Cardiac fibroblast (primary cell): Measurements from ENCODE around the gene DDX20.

Experiments
- DNase-seq, 2 donors: peaks; one replicate each; pipeline versions ENCODE4 v3.0.0 to v3.0.0-alpha.2; 2010; ENCODE audit warnings: low read depth in 2 of 2
- H3K4me3 ChIP-seq, 2 donors: replicated peaks in 1 of 2; 1 replicate in 1 of 2; 2 replicates in 1 of 2; pipeline ENCODE4 v1.5.1; 2011; ENCODE audit warnings: low read depth in 2 of 2, low read length in 2 of 2, mild to moderate bottlenecking in 2 of 2, moderate library complexity in 1 of 2
- TF ChIP-seq, protein P1 (sequence below): IDR thresholded peaks from one replicate; pipeline ENCODE4 v1.5.1; 2011; ENCODE audit warnings: low read depth, mild to moderate bottlenecking, low read length, inconsistent platforms

Gene DDX20

DNA sequence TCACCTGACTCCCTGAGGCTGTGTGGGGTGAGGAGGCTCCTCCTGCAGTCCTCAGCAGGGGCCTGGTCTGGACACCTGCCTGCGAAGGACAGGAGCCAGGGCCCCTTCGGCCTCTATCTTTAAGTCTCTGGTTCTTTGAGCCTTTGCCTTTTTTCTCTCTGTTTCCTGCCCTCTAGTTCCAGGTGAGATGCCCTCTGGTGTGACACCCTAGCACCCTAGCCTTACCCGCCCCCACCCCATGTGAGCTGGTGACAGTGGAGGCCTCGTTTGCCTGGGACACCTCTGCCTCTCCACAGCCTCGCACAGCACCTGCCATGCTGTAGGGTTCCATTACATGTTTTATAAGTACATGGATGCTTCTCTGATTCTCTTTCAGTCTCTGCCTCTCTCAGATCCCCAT is 47.3 kb downstream of the DDX20 start:
- TF ChIP-seq, protein P1, sequence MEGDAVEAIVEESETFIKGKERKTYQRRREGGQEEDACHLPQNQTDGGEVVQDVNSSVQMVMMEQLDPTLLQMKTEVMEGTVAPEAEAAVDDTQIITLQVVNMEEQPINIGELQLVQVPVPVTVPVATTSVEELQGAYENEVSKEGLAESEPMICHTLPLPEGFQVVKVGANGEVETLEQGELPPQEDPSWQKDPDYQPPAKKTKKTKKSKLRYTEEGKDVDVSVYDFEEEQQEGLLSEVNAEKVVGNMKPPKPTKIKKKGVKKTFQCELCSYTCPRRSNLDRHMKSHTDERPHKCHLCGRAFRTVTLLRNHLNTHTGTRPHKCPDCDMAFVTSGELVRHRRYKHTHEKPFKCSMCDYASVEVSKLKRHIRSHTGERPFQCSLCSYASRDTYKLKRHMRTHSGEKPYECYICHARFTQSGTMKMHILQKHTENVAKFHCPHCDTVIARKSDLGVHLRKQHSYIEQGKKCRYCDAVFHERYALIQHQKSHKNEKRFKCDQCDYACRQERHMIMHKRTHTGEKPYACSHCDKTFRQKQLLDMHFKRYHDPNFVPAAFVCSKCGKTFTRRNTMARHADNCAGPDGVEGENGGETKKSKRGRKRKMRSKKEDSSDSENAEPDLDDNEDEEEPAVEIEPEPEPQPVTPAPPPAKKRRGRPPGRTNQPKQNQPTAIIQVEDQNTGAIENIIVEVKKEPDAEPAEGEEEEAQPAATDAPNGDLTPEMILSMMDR, result no peak
- no peak overlapping the region for H3K4me3 ChIP-seq
- no peak for DNase-seq

- TF ChIP-seq, protein P1, result no peak
- no peak for DNase-seq
These were observed 48.2 kb downstream of the DDX20 start for GRCh38 chr1:111803951-111804350.

DNA sequence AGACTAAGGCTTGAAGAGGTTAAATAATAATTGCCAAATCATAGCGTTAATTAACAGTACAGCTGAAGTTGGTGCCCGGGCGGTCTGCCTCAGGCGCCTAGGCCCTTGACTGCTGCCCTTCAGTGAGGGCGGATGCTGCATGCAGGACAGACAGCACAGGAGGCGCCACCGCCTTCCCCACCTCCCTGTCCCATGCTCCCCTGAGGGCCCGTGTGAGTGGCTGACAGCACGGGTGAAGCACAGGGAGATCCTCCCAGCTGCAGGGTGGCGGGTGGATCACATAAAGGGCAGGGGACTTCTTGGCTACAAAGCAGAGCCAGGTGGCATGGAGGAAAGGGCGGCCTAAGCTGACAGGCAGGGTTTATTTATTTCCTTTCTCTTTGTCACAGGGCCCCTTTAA is 49.1 kb downstream of the DDX20 start:
- TF ChIP-seq, protein P1, result no peak
- H3K4me3 ChIP-seq, result no peak overlapping the region
- no peak for DNase-seq

More at GRCh38 chr1:111803951-111804350, 48.2 kb downstream of the DDX20 start:
- H3K4me3 ChIP-seq, result no peak overlapping the region

DNA sequence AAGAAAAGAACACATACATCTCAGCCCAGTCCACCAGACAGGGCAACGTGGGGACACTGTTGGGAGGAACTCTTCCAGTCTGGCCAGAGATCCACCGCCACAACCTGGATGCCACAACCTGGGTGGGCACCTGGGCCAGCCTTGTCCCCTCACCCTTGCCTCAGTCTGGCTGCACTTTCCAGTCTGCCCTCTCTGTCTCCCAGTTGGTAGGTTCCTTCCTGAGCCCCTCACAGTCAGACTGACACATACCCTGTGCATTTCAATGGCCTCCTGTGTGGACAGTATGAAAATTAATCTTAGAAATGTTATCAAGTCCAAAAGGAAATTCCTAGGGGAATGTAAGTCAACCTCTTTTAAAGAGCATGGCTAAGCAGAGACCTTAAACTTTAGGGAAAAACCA is 49.5 kb downstream of the DDX20 start:
- H3K4me3 ChIP-seq, result no peak overlapping the region
- no peak for DNase-seq
- TF ChIP-seq, protein P1, result no peak

GRCh38 chr1:111811891-111812290 is 56.2 kb downstream of the DDX20 start:
- H3K4me3 ChIP-seq, result no peak overlapping the region
- DNase-seq, result no peak
- TF ChIP-seq, protein P1, result no peak

DNA sequence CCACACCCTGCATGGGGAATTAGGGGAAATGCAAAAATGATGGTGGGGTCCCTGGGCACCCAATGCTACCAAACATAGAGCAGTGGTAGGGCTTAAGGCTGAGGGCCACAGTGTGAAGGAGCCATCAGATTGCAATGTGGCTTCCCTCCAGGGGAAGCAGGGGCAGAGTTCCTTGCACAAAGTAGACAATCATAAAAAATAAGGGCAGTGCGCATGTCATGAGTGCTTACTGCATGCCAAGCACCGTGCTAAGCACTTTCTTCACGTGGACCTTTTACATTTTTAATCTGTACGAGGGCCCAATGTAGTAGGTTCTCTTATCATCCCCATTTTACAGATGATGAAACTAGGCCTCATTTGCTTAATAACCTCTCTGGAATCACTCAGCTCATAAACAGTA is 56.6 kb downstream of the DDX20 start:
- DNase-seq, result no peak
- TF ChIP-seq, protein P1, result no peak
- no peak overlapping the region for H3K4me3 ChIP-seq

DNA sequence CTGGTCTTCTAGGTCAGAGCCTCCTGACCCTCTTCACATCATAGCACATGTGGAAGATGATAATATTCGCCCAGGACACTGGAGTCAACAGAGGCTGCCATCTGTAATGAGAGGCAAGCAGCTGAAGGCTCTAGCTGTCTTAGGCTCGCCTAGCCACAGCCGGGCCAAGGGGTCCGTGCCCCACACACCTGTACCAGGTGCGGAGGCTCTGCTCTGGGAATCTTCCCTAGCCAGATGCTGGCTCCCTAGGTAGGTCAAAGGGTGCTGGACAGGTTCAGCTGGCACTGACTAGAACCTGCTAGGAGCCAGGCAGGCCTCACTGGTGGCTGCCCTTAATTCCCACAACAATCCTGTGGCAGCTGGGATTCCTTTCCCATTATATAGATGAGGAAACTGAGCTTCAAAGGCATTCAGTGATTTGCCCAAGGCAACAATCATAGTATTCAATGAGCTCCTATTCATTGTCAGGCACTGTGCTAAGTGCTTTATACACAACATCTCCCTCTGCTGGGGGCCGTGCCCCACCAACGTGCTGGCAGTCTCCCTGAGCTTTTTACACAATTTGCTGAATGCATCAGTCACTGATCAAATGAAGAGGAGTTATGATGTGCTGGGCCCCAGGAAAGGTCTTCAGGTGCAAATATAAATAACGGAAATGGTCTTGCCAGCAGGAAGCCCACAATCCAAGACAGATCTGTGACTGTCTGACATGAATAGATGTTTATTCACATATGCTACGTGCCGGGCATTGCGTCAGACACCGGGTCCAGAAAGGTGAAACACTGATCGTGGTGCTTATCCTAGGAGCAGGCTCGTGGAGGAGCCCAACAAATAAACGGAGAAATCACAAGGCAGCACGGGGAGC is 58.0 kb downstream of the DDX20 start:
- TF ChIP-seq, protein P1, result no peak
- H3K4me3 ChIP-seq, result no peak overlapping the region
- DNase-seq, result no peak
